Measurements from ENCODE around the gene MRTFB. TPM values are rescaled to one million over a fixed set of nuclear protein-coding genes. Genes with fewer than 3 reads are reported as not detected.

Gene MRTFB
- total RNA-seq, 4 donors from 2014 or later = 12.7 to 20.4 (median 14.8) TPM

DNA sequence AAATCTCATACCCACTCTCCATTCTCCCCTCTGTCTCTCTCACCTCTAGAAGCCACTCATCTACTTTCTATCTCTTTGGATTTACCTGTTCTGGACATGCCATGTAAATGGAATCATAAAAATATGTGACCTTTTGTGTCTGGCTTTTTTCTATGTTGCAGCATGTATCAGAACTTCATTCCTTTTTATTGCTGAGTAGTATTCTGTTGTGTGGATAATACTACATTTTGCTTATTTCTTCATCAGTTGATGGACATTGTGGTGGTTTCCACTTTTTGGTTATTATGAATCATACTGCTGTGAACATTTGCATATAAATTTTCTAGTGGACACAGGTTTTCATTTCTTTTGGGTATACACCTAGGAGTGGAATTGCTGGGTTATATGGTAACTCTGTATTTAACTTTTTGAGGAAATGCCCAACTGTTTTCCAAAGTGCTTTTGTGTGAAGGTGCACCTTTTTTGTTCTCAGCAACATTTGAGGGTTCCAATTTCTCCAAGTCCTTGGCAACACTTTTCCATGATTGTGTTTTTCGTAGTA, 18.2 kb downstream of the MRTFB start:
- peak overlapping the region in 2 of 4 donors; percentile 47 to 62 for H3K27ac ChIP-seq
- DNase-seq = no peak
- no peaks in the 10 kb centered on the region for H3K9me3 ChIP-seq
- intact Hi-C loops (cut with DNase I; ENCODE audit: low total_unique reads) = no loop called here
- in situ Hi-C loops (cut with MboI; ENCODE audit: low sequenced_read_pairs in 4 of 4) = no loop called here
- H3K4me3 ChIP-seq = no peak overlapping the region
- no peaks in the 10 kb centered on the region for H3K36me3 ChIP-seq
- H3K27me3 ChIP-seq = no peaks in the 10 kb centered on the region
- no peak for TF ChIP-seq POLR2A (IDR thresholded peaks at IDR 0.05)
- TF ChIP-seq, protein P1, sequence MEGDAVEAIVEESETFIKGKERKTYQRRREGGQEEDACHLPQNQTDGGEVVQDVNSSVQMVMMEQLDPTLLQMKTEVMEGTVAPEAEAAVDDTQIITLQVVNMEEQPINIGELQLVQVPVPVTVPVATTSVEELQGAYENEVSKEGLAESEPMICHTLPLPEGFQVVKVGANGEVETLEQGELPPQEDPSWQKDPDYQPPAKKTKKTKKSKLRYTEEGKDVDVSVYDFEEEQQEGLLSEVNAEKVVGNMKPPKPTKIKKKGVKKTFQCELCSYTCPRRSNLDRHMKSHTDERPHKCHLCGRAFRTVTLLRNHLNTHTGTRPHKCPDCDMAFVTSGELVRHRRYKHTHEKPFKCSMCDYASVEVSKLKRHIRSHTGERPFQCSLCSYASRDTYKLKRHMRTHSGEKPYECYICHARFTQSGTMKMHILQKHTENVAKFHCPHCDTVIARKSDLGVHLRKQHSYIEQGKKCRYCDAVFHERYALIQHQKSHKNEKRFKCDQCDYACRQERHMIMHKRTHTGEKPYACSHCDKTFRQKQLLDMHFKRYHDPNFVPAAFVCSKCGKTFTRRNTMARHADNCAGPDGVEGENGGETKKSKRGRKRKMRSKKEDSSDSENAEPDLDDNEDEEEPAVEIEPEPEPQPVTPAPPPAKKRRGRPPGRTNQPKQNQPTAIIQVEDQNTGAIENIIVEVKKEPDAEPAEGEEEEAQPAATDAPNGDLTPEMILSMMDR (IDR thresholded peaks at IDR 0.05 in 4 of 5, conservative IDR thresholded peaks at IDR 0.05 in 1 of 5) = no peak
- ATAC-seq = no peak
- H3K4me1 ChIP-seq = peaks cover 54 to 81% of the 10 kb centered on the region in 2 donors

- Histone ChIP-seq H3K4me3 (no peak overlapping the region), H3K27ac (peak overlapping the region in 3 of 4 donors; percentile 4 to 58 (median 19)), H3K9me3 (no peaks in the 10 kb centered on the region), H3K36me3 (no peaks in the 10 kb centered on the region), H3K27me3 (no peaks in the 10 kb centered on the region), H3K4me1 (peaks cover 56 to 82% of the 10 kb centered on the region in 2 donors)
- DNase-seq (no peak), ATAC-seq (no peak)
- intact Hi-C loops (cut with DNase I; ENCODE audit: low total_unique reads) (no loop called here), in situ Hi-C loops (cut with MboI; ENCODE audit: low sequenced_read_pairs in 4 of 4) (no loop called here)
- TF ChIP-seq POLR2A (IDR thresholded peaks at IDR 0.05) = no peak
- TF ChIP-seq, protein P1 (IDR thresholded peaks at IDR 0.05 in 4 of 5, conservative IDR thresholded peaks at IDR 0.05 in 1 of 5) = no peak
These were observed 21.4 kb downstream of the MRTFB start for GRCh38 chr16:14092561-14092960.

- DNase-seq (no peak), ATAC-seq (no peak)
- Histone ChIP-seq H3K36me3 (no peaks in the 10 kb centered on the region), H3K4me3 (no peak overlapping the region), H3K4me1 (peaks cover 68 to 72% of the 10 kb centered on the region in 2 donors), H3K9me3 (no peaks in the 10 kb centered on the region), H3K27me3 (no peaks in the 10 kb centered on the region), H3K27ac (no peak overlapping the region)
- in situ Hi-C loops (cut with MboI; ENCODE audit: low sequenced_read_pairs in 4 of 4) (no loop called here), intact Hi-C loops (cut with DNase I; ENCODE audit: low total_unique reads) (no loop called here)
- TF ChIP-seq POLR2A (IDR thresholded peaks at IDR 0.05) = no peak
- TF ChIP-seq, protein P1 (IDR thresholded peaks at IDR 0.05 in 4 of 5, conservative IDR thresholded peaks at IDR 0.05 in 1 of 5) = no peak
These were observed 24.9 kb downstream of the MRTFB start for GRCh38 chr16:14095883-14096551.

- in situ Hi-C loops (cut with MboI; ENCODE audit: low sequenced_read_pairs in 4 of 4) = no loop called here
- Histone ChIP-seq H3K9me3 (no peaks in the 10 kb centered on the region), H3K4me3 (no peak overlapping the region), H3K4me1 (peaks cover 67 to 77% of the 10 kb centered on the region in 2 donors), H3K36me3 (no peaks in the 10 kb centered on the region), H3K27me3 (no peaks in the 10 kb centered on the region), H3K27ac (peak overlapping the region in 3 of 4 donors; percentile 13 to 28 (median 21))
- intact Hi-C loops (cut with DNase I; ENCODE audit: low total_unique reads) = no loop called here
- DNase-seq (no peak), ATAC-seq (no peak)
- no peak for TF ChIP-seq POLR2A (IDR thresholded peaks at IDR 0.05)
- TF ChIP-seq, protein P1 (IDR thresholded peaks at IDR 0.05 in 4 of 5, conservative IDR thresholded peaks at IDR 0.05 in 1 of 5) = no peak
These were observed 26.3 kb downstream of the MRTFB start for GRCh38 chr16:14097182-14097959.

All from gastrocnemius medialis (tissue), 4 donors.